H1 (cell line): Measurements from ENCODE around the gene OR4D6. TPM values are rescaled to one million over a fixed set of nuclear protein-coding genes. Genes with fewer than 3 reads are reported as not detected.

Experiments used
- CTCF ChIA-PET: fragments of 300-600 bp; sonication (Branson Sonifier 250); formaldehyde crosslinking; loops from one replicate; lab custom pipeline; 2021; ENCODE audit not compliant: partially characterized antibody; lab: Charles Lee
- POLR2A ChIA-PET: fragments of 300-600 bp; sonication (Branson Sonifier 250); formaldehyde crosslinking; loops from one replicate; lab custom pipeline; 2021; ENCODE audit warnings: inconsistent platforms; ENCODE audit not compliant: partially characterized antibody; lab: Charles Lee
- DNase-seq, 2 experiments: peaks; one replicate each; pipeline versions ENCODE4 v3.0.0 to v3.0.0-alpha.2; 2010 to 2022; ENCODE audit warnings: low spot score in 2 of 2, low read depth in 1 of 2, mixed read lengths in 1 of 2
- FAIRE-seq: peaks from 2 replicates; lab custom pipeline; 2011; peaks lifted over from hg19 to GRCh38; lab: Jason Lieb, UNC
- H2AFZ ChIP-seq: 2 replicates; pipeline ENCODE4 v1.8.1; 2012; ENCODE audit warnings: low read length, inconsistent platforms
- H2AK5ac ChIP-seq: 2 replicates; pipeline ENCODE4 v1.6.1; 2013; ENCODE audit warnings: low read depth, low read length
- H2BK120ac ChIP-seq: replicated peaks from 2 replicates; pipeline ENCODE3; 2013; ENCODE audit warnings: low read depth, low read length, inconsistent platforms
- H2BK12ac ChIP-seq: 2 replicates; pipeline ENCODE4 v1.6.1; 2013; ENCODE audit warnings: low read depth, low read length
- H2BK15ac ChIP-seq: 2 replicates; pipeline ENCODE4 v1.6.1; 2013; ENCODE audit warnings: low read length
- H2BK20ac ChIP-seq: 2 replicates; pipeline ENCODE4 v1.6.1; 2013; ENCODE audit warnings: low read length
- H2BK5ac ChIP-seq: 2 replicates; pipeline ENCODE4 v1.6.1; 2013; ENCODE audit warnings: low read depth, low read length
- H3K14ac ChIP-seq: 2 replicates; pipeline ENCODE4 v1.6.1; 2013; ENCODE audit warnings: inconsistent platforms; ENCODE audit not compliant: insufficient read length
- H3K18ac ChIP-seq: 2 replicates; pipeline ENCODE4 v1.6.1; 2013; ENCODE audit warnings: low read length; ENCODE audit errors: extremely low read depth
- H3K23ac ChIP-seq: 2 replicates; pipeline ENCODE4 v1.6.1; 2013; ENCODE audit warnings: inconsistent platforms; ENCODE audit not compliant: insufficient read length
- H3K23me2 ChIP-seq: 2 replicates; pipeline ENCODE4 v1.6.1; 2013; ENCODE audit warnings: low read depth, low read length
- H3K27ac ChIP-seq: 2 replicates; pipeline ENCODE4 v1.6.1; 2011; ENCODE audit warnings: low read depth, low read length, inconsistent platforms
- H3K27me3 ChIP-seq, 4 experiments: replicated peaks in 1 of 4; 1 replicate in 1 of 4; 2 replicates in 3 of 4; pipeline versions ENCODE4 v1.6.1 to v1.8.1; 2011 to 2013; ENCODE audit warnings: low read length in 3 of 4, mild to moderate bottlenecking in 3 of 4, inconsistent platforms in 2 of 4, mixed read lengths in 2 of 4, moderate library complexity in 1 of 4; ENCODE audit not compliant: control insufficient read depth in 3 of 4, insufficient read depth in 3 of 4; ENCODE audit errors: extremely low read depth in 1 of 4
- H3K36me3 ChIP-seq, 4 experiments: 2 replicates each; pipeline versions ENCODE4 v1.6.1 to v1.8.1; 2011 to 2013; ENCODE audit warnings: mild to moderate bottlenecking in 4 of 4, low read length in 3 of 4, moderate library complexity in 2 of 4, control low read depth in 1 of 4, inconsistent platforms in 1 of 4; ENCODE audit not compliant: insufficient read depth in 4 of 4, control insufficient read depth in 2 of 4
- H3K4ac ChIP-seq: replicated peaks from 2 replicates; pipeline ENCODE3; 2013; ENCODE audit warnings: low read length, low read depth, mixed read lengths, inconsistent platforms; ENCODE audit not compliant: insufficient read length
- H3K4me1 ChIP-seq, 4 experiments: replicated peaks in 1 of 4; 1 replicate in 1 of 4; 2 replicates in 3 of 4; pipeline versions ENCODE4 v1.6.1 to v1.8.1; 2011 to 2013; ENCODE audit warnings: low read length in 3 of 4, inconsistent platforms in 2 of 4, mixed read lengths in 1 of 4; ENCODE audit not compliant: insufficient read depth in 4 of 4, control insufficient read depth in 3 of 4
- H3K4me2 ChIP-seq, 2 experiments: 2 replicates each; pipeline versions ENCODE4 v1.6.1 to v1.8.1; 2011 to 2013; ENCODE audit warnings: low read depth in 2 of 2, low read length in 2 of 2, control low read depth in 1 of 2, inconsistent platforms in 1 of 2, mild to moderate bottlenecking in 1 of 2; ENCODE audit not compliant: insufficient read depth in 1 of 2
- H3K4me3 ChIP-seq, 4 experiments: fragments of 200-600, 300-600 bp in 1 of 4; sonication (generic), shearing (Covaris generic), sonication (Bioruptor Twin) in 1 of 4; 2 replicates each; pipeline versions ENCODE4 v1.5.1 to v1.8.1; 2011 to 2016; ENCODE audit warnings: low read length in 4 of 4, low read depth in 3 of 4, control low read depth in 2 of 4, inconsistent platforms in 2 of 4, mild to moderate bottlenecking in 2 of 4, mixed read lengths in 1 of 4, moderate library complexity in 1 of 4; ENCODE audit not compliant: insufficient read depth in 2 of 4; ENCODE audit errors: extremely low read depth in 1 of 4
- H3K56ac ChIP-seq: replicated peaks from 2 replicates; pipeline ENCODE3; 2013; ENCODE audit warnings: low read depth, mild to moderate bottlenecking, mixed read lengths, low read length, inconsistent platforms; ENCODE audit not compliant: insufficient read length
- H3K79me1 ChIP-seq: 2 replicates; pipeline ENCODE4 v1.6.1; 2013; ENCODE audit warnings: low read depth, low read length, control low read depth
- H3K79me2 ChIP-seq, 2 experiments: 2 replicates each; pipeline versions ENCODE4 v1.6.1 to v1.8.1; 2012 to 2013; ENCODE audit warnings: low read length in 2 of 2, mild to moderate bottlenecking in 2 of 2, inconsistent platforms in 1 of 2; ENCODE audit not compliant: insufficient read depth in 2 of 2, control insufficient read depth in 1 of 2
- H3K9ac ChIP-seq, 4 experiments: replicated peaks in 1 of 4; 1 replicate in 1 of 4; 2 replicates in 3 of 4; pipeline versions ENCODE4 v1.6.1 to v1.8.1; 2011 to 2013; ENCODE audit warnings: low read depth in 3 of 4, low read length in 3 of 4, control low read depth in 2 of 4, mild to moderate bottlenecking in 2 of 4, moderate library complexity in 2 of 4, inconsistent platforms in 1 of 4; ENCODE audit errors: extremely low read depth in 1 of 4
- H3K9me3 ChIP-seq, 2 experiments: 2 replicates each; pipeline versions ENCODE4 v1.6.1 to v1.8.1; 2012 to 2013; ENCODE audit warnings: mild to moderate bottlenecking in 2 of 2, moderate library complexity in 2 of 2, control low read depth in 1 of 2, inconsistent platforms in 1 of 2, low read depth in 1 of 2, low read length in 1 of 2, mixed read lengths in 1 of 2; ENCODE audit not compliant: insufficient read depth in 2 of 2
- H4K20me1 ChIP-seq, 2 experiments: replicated peaks in 1 of 2; 2 replicates each; pipeline versions ENCODE3 to v1.8.1; 2011 to 2013; ENCODE audit warnings: inconsistent platforms in 2 of 2, low read length in 2 of 2, mild to moderate bottlenecking in 1 of 2; ENCODE audit not compliant: insufficient read depth in 2 of 2, control insufficient read depth in 1 of 2
- H4K5ac ChIP-seq: 2 replicates; pipeline ENCODE4 v1.6.1; 2013; ENCODE audit warnings: low read length, low read depth, mixed read lengths, inconsistent platforms; ENCODE audit not compliant: insufficient read length
- H4K8ac ChIP-seq: 2 replicates; pipeline ENCODE4 v1.8.0; 2013; ENCODE audit warnings: mild to moderate bottlenecking, moderate library complexity, low read length, inconsistent platforms; ENCODE audit not compliant: insufficient read depth; ENCODE audit errors: extremely low read depth
- H4K91ac ChIP-seq: replicated peaks from 2 replicates; pipeline ENCODE3; 2013; ENCODE audit warnings: low read length, mixed read lengths, inconsistent platforms; ENCODE audit not compliant: insufficient read length
- ASH2L ChIP-seq: fragments of 200-600, 300-600 bp; sonication (generic); IDR thresholded peaks from one replicate; pipeline ENCODE4 v1.7.1; 2017; ENCODE audit warnings: low read length
- BACH1 ChIP-seq: IDR thresholded peaks from 2 replicates; pipeline ENCODE4 v1.6.1; 2012; ENCODE audit warnings: low read length, improper control_type of control experiment
- BRCA1 ChIP-seq: IDR thresholded peaks from 2 replicates; pipeline ENCODE4 v1.6.1; 2012; ENCODE audit warnings: low read depth, low read length, improper control_type of control experiment
- CBX5 ChIP-seq: fragments of 300-800, 300-1000 bp; sonication (generic); IDR thresholded peaks from 2 replicates; pipeline ENCODE4 v1.7.1; 2016; ENCODE audit warnings: antibody characterized with exemption, low read length, low read depth
- CHD2 ChIP-seq: IDR thresholded peaks from 2 replicates; pipeline ENCODE4 v1.6.1; 2012; ENCODE audit warnings: low read length, improper control_type of control experiment
- EP300 ChIP-seq, 2 experiments: IDR thresholded peaks; 1 replicate in 1 of 2; 2 replicates in 1 of 2; pipeline ENCODE4 v1.6.1; 2011 to 2012; ENCODE audit warnings: low read depth in 2 of 2, low read length in 2 of 2, mild to moderate bottlenecking in 2 of 2, borderline replicate concordance in 1 of 2, inconsistent platforms in 1 of 2, moderate library complexity in 1 of 2
- GABPA ChIP-seq: IDR thresholded peaks from 2 replicates; pipeline ENCODE4 v1.6.1; 2011; ENCODE audit warnings: mild to moderate bottlenecking, low read length, moderate library complexity, borderline replicate concordance; ENCODE audit not compliant: insufficient read depth
- KDM4A ChIP-seq: IDR thresholded peaks from one replicate; pipeline ENCODE4 v1.7.1; 2012; ENCODE audit warnings: low read depth, mild to moderate bottlenecking, moderate library complexity, low read length, inconsistent platforms; ENCODE audit not compliant: severe bottlenecking
- POLR2A ChIP-seq, 2 experiments: IDR thresholded peaks; 1 replicate in 1 of 2; 2 replicates in 1 of 2; pipeline ENCODE4 v1.6.1; 2011; ENCODE audit warnings: low read depth in 2 of 2, low read length in 2 of 2, mild to moderate bottlenecking in 2 of 2; ENCODE audit errors: control extremely low read depth in 1 of 2
- POU5F1 ChIP-seq: IDR thresholded peaks from 2 replicates; pipeline ENCODE4 v1.6.1; 2011; ENCODE audit warnings: low read depth, mild to moderate bottlenecking, low read length, moderate library complexity
- SP1 ChIP-seq: IDR thresholded peaks from 2 replicates; pipeline ENCODE4 v1.6.1; 2011; ENCODE audit warnings: low read depth, low read length
- SP2 ChIP-seq: IDR thresholded peaks from 2 replicates; pipeline ENCODE4 v1.6.1; 2012; ENCODE audit warnings: mild to moderate bottlenecking, low read length, inconsistent platforms
- TAF1 ChIP-seq: IDR thresholded peaks from 2 replicates; pipeline ENCODE4 v1.6.1; 2011; ENCODE audit warnings: mild to moderate bottlenecking, low read depth, low read length
- YY1 ChIP-seq: IDR thresholded peaks from 2 replicates; pipeline ENCODE4 v1.6.1; 2011; ENCODE audit warnings: low read depth, mild to moderate bottlenecking, low read length
- WGBS, 2 experiments: shearing (Covaris generic) in 1 of 2; methylation state at CpG; one replicate each; pipeline versions ENCODE4 v1.1.6 to v1.1.7; 2013 to 2015; ENCODE audit warnings: low lambda C conversion rate in 2 of 2, mixed read lengths in 2 of 2, inconsistent platforms in 1 of 2, low coverage in 1 of 2, missing lambda C conversion rate in 1 of 2; ENCODE audit not compliant: insufficient replicate concordance in 2 of 2, insufficient coverage in 1 of 2, insufficient read length in 1 of 2; ENCODE audit errors: extremely low coverage in 1 of 2, missing lambda C conversion rate in 1 of 2; 5-methylcytosine and 5-hydroxymethylcytosine counted together
- polyA plus RNA-seq, 7 experiments: library from polyadenylated mRNA; depleted of rRNA in 3 of 7; stranded (reverse) in 5 of 7; unstranded in 2 of 7; fragments of >200 nt in 5 of 7; fragments of 200-250 nt in 2 of 7; gene quantifications; 1 replicate in 5 of 7; 2 replicates in 1 of 7; 4 replicates in 1 of 7; pipeline versions ENCODE4 v1.2.1 to v1.2.3, GENCODE V29; 2011 to 2013; ENCODE audit warnings: missing spikeins in 2 of 7, mixed read lengths in 2 of 7
- total RNA-seq: library from RNA; stranded (reverse); fragmentation: NEBNext Ultra II Directional; extraction: Animal tissue kit (Norgen Biotek cat#: 25700); gene quantifications from 2 replicates; pipeline ENCODE4 v1.2.1, GENCODE V29; 2021
- TF ChIP-seq, protein P1 (sequence below): IDR thresholded peaks from 2 replicates; pipeline ENCODE4 v1.6.1; 2011; ENCODE audit warnings: low read length, improper control_type of control experiment

Gene OR4D6
- total and polyA plus RNA-seq, 2 of the 8 experiments (the other 6 are each of a cell fraction or from before 2014, with no cell fraction given): not detected

DNA sequence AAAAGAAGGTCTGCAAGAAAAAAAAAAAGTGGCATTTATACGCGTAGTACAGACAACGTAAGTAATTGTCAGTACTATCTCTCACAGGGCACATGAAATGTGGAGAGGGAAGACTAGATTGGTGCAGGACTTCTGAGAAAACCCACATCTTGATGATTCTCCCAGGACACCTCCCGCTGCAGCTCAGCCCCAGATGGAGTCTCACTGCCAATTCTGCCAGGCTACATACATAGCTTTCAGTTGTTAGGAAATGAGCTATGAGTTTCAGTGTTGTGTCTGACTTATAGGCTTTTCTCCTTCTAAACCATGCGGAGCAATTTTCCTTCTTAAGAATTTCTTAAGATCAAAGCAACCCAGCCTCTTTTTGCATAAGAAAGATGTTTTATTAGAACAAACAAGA, 40.1 kb upstream of the OR4D6 start:
- H3K4ac ChIP-seq: no peak overlapping the region
- H4K5ac ChIP-seq: no peak overlapping the region
- H4K8ac ChIP-seq: no peak overlapping the region
- H3K9me3 ChIP-seq: peaks cover 0 to 2% of the 10 kb centered on the region in 2 experiments; a peak in 1 of 4 replicates
- no peak overlapping the region for H2AK5ac ChIP-seq
- H3K18ac ChIP-seq: no peak overlapping the region
- no peaks in the 10 kb centered on the region for H3K4me1 ChIP-seq
- H3K4me2 ChIP-seq: no peak overlapping the region
- FAIRE-seq: no peak
- no peaks in the 10 kb centered on the region for H4K20me1 ChIP-seq
- ChIA-PET CTCF (interaction anchor here (1.2 to 4.1 kb wide), 3 partner anchors 9 to 245 kb away, joined by 3 to 10 read pairs (median 4); partner anchors contain the start of genes DTX4 and OR5A2), POLR2A (interaction anchor here (0.6 kb wide), 1 partner anchor 945 kb away, joined by 4 read pairs; no protein-coding TSS in a partner anchor)
- no peak overlapping the region for H2BK5ac ChIP-seq
- no peak overlapping the region for H3K4me3 ChIP-seq
- 96% methylated on average over 5 of the region's 5 CpGs; no CpG with 5 or more reads in 1 of the 2 experiments for WGBS, 2 experiments
- no peak overlapping the region for H3K9ac ChIP-seq
- H3K27me3 ChIP-seq: no peaks in the 10 kb centered on the region
- H2BK12ac ChIP-seq: no peak overlapping the region
- H3K23me2 ChIP-seq: no peaks in the 10 kb centered on the region
- H2BK120ac ChIP-seq: no peak overlapping the region
- H3K79me2 ChIP-seq: no peaks in the 10 kb centered on the region
- no peaks in the 10 kb centered on the region for H3K36me3 ChIP-seq
- no peak overlapping the region for H2BK20ac ChIP-seq
- DNase-seq: no peak
- H3K56ac ChIP-seq: no peak overlapping the region
- H2BK15ac ChIP-seq: no peak overlapping the region
- no peak overlapping the region for H3K23ac ChIP-seq
- H2AFZ ChIP-seq: no peak overlapping the region
- no peak overlapping the region for H3K27ac ChIP-seq
- no peaks in the 10 kb centered on the region for H3K79me1 ChIP-seq
- H4K91ac ChIP-seq: no peak overlapping the region
- no peak overlapping the region for H3K14ac ChIP-seq
- TF ChIP-seq BACH1 (no peak), YY1 (no peak), EP300 (IDR thresholded peaks at IDR 0.05; ENCODE audit: borderline replicate concordance in 1 of 2, low read depth in 2 of 2, low read length in 2 of 2) (no peak), CHD2 (no peak), SP1 (no peak), KDM4A (no peak), ASH2L (no peak), POU5F1 (no peak), CBX5 (no peak), BRCA1 (no peak), GABPA (no peak), POLR2A (IDR thresholded peaks at IDR 0.05; ENCODE audit: control extremely low read depth in 1 of 2, low read depth in 2 of 2, low read length in 2 of 2) (no peak), TAF1 (no peak), SP2 (no peak)
- TF ChIP-seq, protein P1, sequence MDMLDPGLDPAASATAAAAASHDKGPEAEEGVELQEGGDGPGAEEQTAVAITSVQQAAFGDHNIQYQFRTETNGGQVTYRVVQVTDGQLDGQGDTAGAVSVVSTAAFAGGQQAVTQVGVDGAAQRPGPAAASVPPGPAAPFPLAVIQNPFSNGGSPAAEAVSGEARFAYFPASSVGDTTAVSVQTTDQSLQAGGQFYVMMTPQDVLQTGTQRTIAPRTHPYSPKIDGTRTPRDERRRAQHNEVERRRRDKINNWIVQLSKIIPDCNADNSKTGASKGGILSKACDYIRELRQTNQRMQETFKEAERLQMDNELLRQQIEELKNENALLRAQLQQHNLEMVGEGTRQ: no peak
